Lung (tissue), 12 donors: ENCODE measurements around the gene NAV2. TPM values are rescaled to one million over a fixed set of nuclear protein-coding genes. Genes with fewer than 3 reads are reported as not detected.

Source experiments
- ATAC-seq: fragments of 200-7000 bp; cut with Tn5 transposase; one replicate; pipeline ENCODE4 v1.9.1; 2020; ENCODE audit warnings: moderate number of reproducible peaks; ENCODE audit not compliant: insufficient read depth, low FRiP score
- DNase-seq, 3 donors: peaks; one replicate each; pipeline ENCODE4 v3.0.0-alpha.2; 2013 to 2017
- H3K27ac ChIP-seq, 2 donors: one replicate each; pipeline ENCODE4 v1.5.1; 2013; ENCODE audit warnings: mild to moderate bottlenecking in 2 of 2, moderate library complexity in 2 of 2, control low read depth in 1 of 2, inconsistent platforms in 1 of 2, low read depth in 1 of 2, low read length in 1 of 2
- H3K27me3 ChIP-seq, 3 donors: one replicate each; pipeline ENCODE4 v1.5.1; 2013; ENCODE audit warnings: low read length in 2 of 3; ENCODE audit not compliant: control insufficient read depth in 3 of 3, insufficient read depth in 3 of 3
- H3K36me3 ChIP-seq, 4 donors: one replicate each; pipeline ENCODE4 v1.5.1; 2013; ENCODE audit warnings: low read length in 4 of 4, mild to moderate bottlenecking in 1 of 4, moderate library complexity in 1 of 4; ENCODE audit not compliant: control insufficient read depth in 4 of 4, insufficient read depth in 4 of 4
- H3K4me1 ChIP-seq, 5 donors: one replicate each; pipeline ENCODE4 v1.5.1; 2013; ENCODE audit warnings: low read length in 5 of 5, mild to moderate bottlenecking in 2 of 5, moderate library complexity in 1 of 5; ENCODE audit not compliant: control insufficient read depth in 5 of 5, insufficient read depth in 5 of 5
- H3K4me3 ChIP-seq: one replicate; pipeline ENCODE4 v1.5.1; 2013; ENCODE audit warnings: mild to moderate bottlenecking, control low read depth, moderate library complexity
- H3K9ac ChIP-seq, 2 donors: one replicate each; pipeline ENCODE4 v1.5.1; 2013; ENCODE audit warnings: low read length in 2 of 2, control low read depth in 1 of 2; ENCODE audit not compliant: insufficient read depth in 1 of 2
- H3K9me3 ChIP-seq, 4 donors: one replicate each; pipeline ENCODE4 v1.5.1; 2013; ENCODE audit warnings: low read length in 3 of 4, mild to moderate bottlenecking in 1 of 4, moderate library complexity in 1 of 4; ENCODE audit not compliant: control insufficient read depth in 4 of 4, insufficient read depth in 3 of 4
- CTCF ChIP-seq: IDR thresholded peaks from 2 replicates; pipeline ENCODE4 v1.5.1; 2012; ENCODE audit warnings: mild to moderate bottlenecking; ENCODE audit errors: control extremely low read depth, extremely low read depth
- WGBS, 2 donors: extraction: QIAGEN DNeasy Blood & Tissue Kit; methylation state at CpG; one replicate each; pipeline ENCODE4 v1.1.7; 2013; 5-methylcytosine and 5-hydroxymethylcytosine counted together
- polyA plus RNA-seq, 2 donors: library from polyadenylated mRNA; stranded (reverse); fragments of 200-250 nt; gene quantifications; one replicate each; pipeline ENCODE4 v1.2.1, GENCODE V29; 2013
- total RNA-seq, 2 donors: library from RNA; depleted of rRNA in 1 of 2; stranded (reverse); fragments of >200 nt in 1 of 2; gene quantifications; one replicate each; pipeline ENCODE4 v1.2.1, GENCODE V29; 2014 to 2021
- donor health status: control.
- donor health status: control.
- donor health status: Bipolar disorder and iron deficiency.
- donor health status: healthy.
- donor health status: DM: yes; HTN: yes; CAD: no.

NAV2 gene
- total and polyA plus RNA-seq, 4 donors = 6.8 to 47.9 (median 20.2) TPM

- no peak overlapping the region for H3K4me3 ChIP-seq
- H3K4me1 ChIP-seq = no peaks in the 10 kb centered on the region
- no peaks in the 10 kb centered on the region for H3K27me3 ChIP-seq
- ATAC-seq = peak; percentile 80
- peaks cover 0 to 1% (median 0%) of the 10 kb centered on the region in 4 donors for H3K9me3 ChIP-seq
- H3K27ac ChIP-seq = no peak overlapping the region
- peak; percentile 33 for TF ChIP-seq CTCF
- WGBS, 2 donors = 48 to 60% methylated on average over 10 of the region's 10 CpGs
- peak in 1 of 3 donors; percentile 43 for DNase-seq
- peaks cover 2 to 19% (median 14%) of the 10 kb centered on the region in 4 donors for H3K36me3 ChIP-seq
- H3K9ac ChIP-seq = no peak overlapping the region
Measured at GRCh38 chr11:19938169-19938856, 225.7 kb downstream of the NAV2 start.

GRCh38 chr11:19938866-19939265 lies 226.2 kb downstream of the NAV2 start:
- H3K27ac ChIP-seq = no peak overlapping the region
- no peaks in the 10 kb centered on the region for H3K4me1 ChIP-seq
- no peaks in the 10 kb centered on the region for H3K27me3 ChIP-seq
- no peak for TF ChIP-seq CTCF
- no peak overlapping the region for H3K4me3 ChIP-seq
- no peak overlapping the region for H3K9ac ChIP-seq
- H3K36me3 ChIP-seq = peaks cover 2 to 16% (median 11%) of the 10 kb centered on the region in 4 donors
- WGBS, 2 donors = 78 to 82% methylated on average over 4 of the region's 4 CpGs
- DNase-seq (no peak), ATAC-seq (no peak)
- peaks cover 0 to 1% (median 0%) of the 10 kb centered on the region in 4 donors for H3K9me3 ChIP-seq

- ATAC-seq (no peak), DNase-seq (no peak)
- Histone ChIP-seq H3K27me3 (no peaks in the 10 kb centered on the region), H3K4me3 (no peak overlapping the region), H3K36me3 (peaks cover 2 to 15% (median 7%) of the 10 kb centered on the region in 4 donors), H3K4me1 (no peaks in the 10 kb centered on the region), H3K27ac (no peak overlapping the region), H3K9ac (no peak overlapping the region), H3K9me3 (peaks cover 0 to 1% (median 0%) of the 10 kb centered on the region in 4 donors)
- TF ChIP-seq CTCF = no peak
- WGBS, 2 donors = 85 to 89% methylated on average over 9 of the region's 9 CpGs
Measured at GRCh38 chr11:19939415-19939929, 226.8 kb downstream of the NAV2 start.
